ENCODE measurements around the gene PCDH9.

- TF ChIP-seq CTCF (IDR thresholded peaks at IDR 0.05) (no peak), POLR2AphosphoS5 (IDR thresholded peaks at IDR 0.05; ENCODE audit: low read depth, low read length) (no peak), SIN3A (IDR thresholded peaks at IDR 0.05; ENCODE audit: borderline replicate concordance, insufficient read depth, low read depth, low read length) (no peak), REST (IDR thresholded peaks at IDR 0.05; ENCODE audit: insufficient read depth in 1 of 2, low read depth in 2 of 2, low read length in 1 of 2) (no peak)
Measured at GRCh38 chr13:67070306-67070705, 159.8 kb downstream of the PCDH9 start.
